Neutrophil (primary cell): Measurements from ENCODE around the gene CCNB1.

ENCODE experiments used
- H3K27ac ChIP-seq: fragments of 200-600 bp; sonication (generic); 2 replicates; pipeline ENCODE4 v1.5.1; 2016; ENCODE audit warnings: mild to moderate bottlenecking, moderate library complexity
- H3K27me3 ChIP-seq: fragments of 200-600 bp; sonication (generic); 2 replicates; pipeline ENCODE4 v1.6.0; 2016; ENCODE audit warnings: mild to moderate bottlenecking
- H3K36me3 ChIP-seq: fragments of 200-600 bp; sonication (generic); 2 replicates; pipeline ENCODE4 v1.5.1; 2017
- H3K4me1 ChIP-seq, 2 experiments: fragments of 200-600 bp in 1 of 2; sonication (generic) in 1 of 2; 1 replicate in 1 of 2; 2 replicates in 1 of 2; pipeline versions ENCODE4 v1.5.1 to v1.6.1; 2013 to 2016; ENCODE audit warnings: low read depth in 1 of 2, low read length in 1 of 2, mild to moderate bottlenecking in 1 of 2, moderate library complexity in 1 of 2; ENCODE audit not compliant: control insufficient read depth in 1 of 2, insufficient read depth in 1 of 2
- H3K4me3 ChIP-seq, 2 experiments: fragments of 200-600 bp in 1 of 2; sonication (generic) in 1 of 2; 1 replicate in 1 of 2; 2 replicates in 1 of 2; pipeline ENCODE4 v1.5.1; 2013 to 2016; ENCODE audit warnings: low read depth in 1 of 2, low read length in 1 of 2, mild to moderate bottlenecking in 1 of 2, moderate library complexity in 1 of 2
- H3K9me3 ChIP-seq: fragments of 200-600 bp; sonication (generic); 2 replicates; pipeline ENCODE4 v1.5.1; 2016
- CTCF ChIP-seq: fragments of 200-600 bp; sonication (generic); IDR thresholded peaks from 2 replicates; pipeline ENCODE4 v1.5.1; 2016; ENCODE audit warnings: antibody characterized with exemption

The CCNB1 gene

GRCh38 chr5:69148981-69149675 lies 17.8 kb upstream of the CCNB1 start:
- no peak overlapping the region for H3K27ac ChIP-seq
- no peaks in the 10 kb centered on the region for H3K4me1 ChIP-seq
- H3K27me3 ChIP-seq = no peaks in the 10 kb centered on the region
- H3K4me3 ChIP-seq = no peak overlapping the region
- no peaks in the 10 kb centered on the region for H3K36me3 ChIP-seq
- no peak for TF ChIP-seq CTCF
- no peaks in the 10 kb centered on the region for H3K9me3 ChIP-seq

DNA sequence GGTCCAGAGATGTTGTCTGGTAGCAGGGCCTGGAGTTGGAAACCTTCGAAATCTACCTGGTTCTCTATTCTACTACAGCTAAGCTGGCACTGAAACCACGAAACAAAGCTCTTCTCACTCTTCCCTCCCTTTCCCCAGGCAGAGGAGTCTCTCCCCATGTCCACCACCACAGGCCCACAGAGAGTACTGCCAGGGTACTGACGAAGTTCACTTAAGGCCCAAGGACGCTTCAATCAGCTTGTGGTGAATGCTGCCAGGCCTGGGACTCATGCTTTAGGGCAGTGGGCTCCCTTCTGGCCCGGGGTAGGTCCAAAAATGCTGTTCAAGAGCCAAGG lies 17.3 kb upstream of the CCNB1 start:
- H3K36me3 ChIP-seq = no peaks in the 10 kb centered on the region
- no peaks in the 10 kb centered on the region for H3K9me3 ChIP-seq
- no peaks in the 10 kb centered on the region for H3K4me1 ChIP-seq
- H3K4me3 ChIP-seq = no peak overlapping the region
- no peaks in the 10 kb centered on the region for H3K27me3 ChIP-seq
- H3K27ac ChIP-seq = no peak overlapping the region
- no peak for TF ChIP-seq CTCF

GRCh38 chr5:69152731-69153130 lies 14.2 kb upstream of the CCNB1 start:
- Histone ChIP-seq H3K4me3 (no peak overlapping the region), H3K27ac (no peak overlapping the region), H3K27me3 (no peaks in the 10 kb centered on the region), H3K9me3 (no peaks in the 10 kb centered on the region), H3K36me3 (no peaks in the 10 kb centered on the region), H3K4me1 (no peaks in the 10 kb centered on the region)
- TF ChIP-seq CTCF = no peak

DNA sequence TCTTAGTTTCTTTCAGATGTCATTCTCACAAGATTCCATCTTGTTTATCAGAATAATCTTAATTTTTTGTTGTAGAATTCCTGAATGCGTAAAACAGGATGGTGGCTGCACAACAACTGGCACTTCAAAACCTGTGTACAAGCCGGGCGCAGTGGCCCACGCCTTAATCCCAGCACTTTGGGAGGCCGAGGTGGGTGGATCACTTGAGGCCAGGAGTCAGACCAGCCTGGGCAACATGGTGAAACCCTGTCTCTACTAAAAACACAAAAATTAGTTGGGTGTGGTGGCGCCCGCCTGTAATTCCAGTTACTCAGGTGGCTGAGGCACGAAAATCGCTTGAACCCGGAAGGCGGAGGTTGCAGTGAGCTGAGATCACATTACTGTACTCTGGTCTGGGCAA lies 10.5 kb upstream of the CCNB1 start:
- Histone ChIP-seq H3K4me1 (no peaks in the 10 kb centered on the region), H3K4me3 (no peak overlapping the region), H3K27ac (no peak overlapping the region), H3K36me3 (no peaks in the 10 kb centered on the region), H3K27me3 (no peaks in the 10 kb centered on the region), H3K9me3 (no peaks in the 10 kb centered on the region)
- no peak for TF ChIP-seq CTCF

- H3K4me1 ChIP-seq = no peaks in the 10 kb centered on the region
- H3K27me3 ChIP-seq = no peaks in the 10 kb centered on the region
- no peak for TF ChIP-seq CTCF
- no peak overlapping the region for H3K27ac ChIP-seq
- H3K36me3 ChIP-seq = no peaks in the 10 kb centered on the region
- H3K9me3 ChIP-seq = no peaks in the 10 kb centered on the region
- no peak overlapping the region for H3K4me3 ChIP-seq
Measured at GRCh38 chr5:69158039-69158438, 8.9 kb upstream of the CCNB1 start.

DNA sequence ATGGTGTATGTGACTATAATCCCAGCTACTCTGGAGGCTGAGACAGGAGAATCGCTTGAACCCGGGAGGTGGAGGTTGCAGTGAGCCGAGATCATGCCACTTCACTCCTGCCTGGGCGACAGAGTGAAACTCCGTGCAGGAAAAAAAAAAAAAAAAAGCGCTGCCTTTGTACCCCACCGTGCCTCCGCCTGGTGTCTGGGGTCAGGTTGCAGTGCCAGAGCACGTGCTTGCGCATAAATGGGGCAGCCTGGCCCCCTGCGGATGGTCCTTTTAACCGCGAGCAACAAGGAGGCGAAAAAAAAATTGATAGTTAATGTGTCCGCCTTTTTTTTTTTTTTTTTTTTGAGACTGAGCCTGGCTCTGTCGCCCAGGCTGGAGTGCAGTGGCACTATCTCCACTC lies 6.3 kb upstream of the CCNB1 start:
- Histone ChIP-seq H3K27ac (no peak overlapping the region), H3K27me3 (no peaks in the 10 kb centered on the region), H3K4me3 (no peak overlapping the region), H3K4me1 (no peaks in the 10 kb centered on the region), H3K36me3 (no peaks in the 10 kb centered on the region), H3K9me3 (no peaks in the 10 kb centered on the region)
- no peak for TF ChIP-seq CTCF
